Stimulated activated CD4-positive, alpha-beta T cell treated with anti-CD3 and anti-CD28 coated beads, Interleukin-12 subunit alpha, Interleukin-12 subunit beta, amount 100 ng/mL, for 24 hours (primary cell): Measurements from ENCODE around the gene ST3GAL4.
"Not testable (repeated sequence)": the region's sequence is repeated elsewhere in the genome, so short reads cannot be mapped to it uniquely, and the experiment has no call there.

ENCODE experiments used
- DNase-seq, 2 experiments: peaks; one replicate each; pipeline ENCODE4 v3.0.0-alpha.2; 2020; ENCODE audit warnings: low read depth in 2 of 2

Gene ST3GAL4

DNA sequence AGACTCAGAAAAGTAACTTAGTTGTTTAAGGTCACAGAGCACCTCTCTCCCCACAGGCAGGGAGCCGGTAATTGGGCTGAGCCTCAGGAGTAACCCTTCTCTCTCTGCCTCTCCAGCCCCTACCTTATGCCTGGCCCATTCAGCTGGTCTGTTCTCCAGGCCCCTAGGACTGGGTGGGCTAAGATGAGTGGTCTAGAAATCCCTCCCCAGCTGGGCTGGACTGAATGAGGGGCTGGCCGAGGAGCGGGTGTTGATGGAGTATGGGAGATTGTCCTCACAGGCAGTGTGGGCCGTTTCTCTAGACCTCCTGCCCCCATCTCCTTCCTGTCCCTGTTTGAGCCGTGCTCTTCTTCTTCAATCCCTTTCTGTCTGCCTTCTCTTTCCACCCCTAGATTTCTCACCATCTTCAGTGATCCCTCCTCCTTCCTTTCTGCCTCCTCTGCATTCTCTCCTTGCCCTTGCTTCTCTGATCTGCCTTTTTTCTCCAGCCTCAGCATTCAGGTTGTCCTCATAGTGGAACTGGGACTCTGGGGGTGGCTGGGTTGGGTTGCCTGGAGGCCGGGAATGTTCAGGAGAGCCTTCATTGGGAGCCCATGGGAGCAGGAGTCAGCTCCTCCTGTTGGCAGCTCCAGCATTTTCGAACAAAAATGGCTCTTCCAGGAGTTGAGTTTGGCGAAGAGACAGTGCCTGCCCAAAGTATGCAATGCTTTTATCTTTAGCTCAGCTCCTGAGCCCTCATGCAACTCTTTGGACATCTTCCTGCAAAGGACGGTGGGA is 7.6 kb downstream of the ST3GAL4 start:
- DNase-seq = no peak

DNA sequence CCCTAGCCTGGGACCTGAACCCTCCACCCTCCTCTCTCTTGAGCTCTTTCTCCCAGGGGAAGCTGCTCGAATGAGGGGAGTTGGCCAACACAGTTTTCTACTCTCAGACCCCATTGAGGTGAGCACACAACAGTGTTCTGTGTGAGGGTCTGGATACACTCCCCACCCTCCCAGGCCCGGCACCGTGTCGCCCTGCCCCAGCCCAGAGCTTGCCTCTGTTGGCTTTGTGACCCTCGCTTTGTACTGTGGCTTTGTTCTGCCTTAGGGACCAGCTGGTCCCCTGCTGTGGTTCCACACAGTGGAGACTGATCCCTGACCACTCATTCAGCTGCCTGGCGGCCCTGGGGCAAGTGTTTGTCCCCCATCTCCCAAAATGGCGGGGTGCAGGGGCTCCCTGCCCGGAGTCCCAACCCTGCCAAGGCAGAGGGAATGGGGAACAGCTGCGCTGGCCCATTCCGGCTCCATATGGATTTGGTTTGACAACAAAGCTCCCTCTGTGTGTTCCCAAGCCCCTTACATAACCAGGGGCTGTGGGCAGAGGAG is 8.3 kb downstream of the ST3GAL4 start:
- no peak for DNase-seq

DNA sequence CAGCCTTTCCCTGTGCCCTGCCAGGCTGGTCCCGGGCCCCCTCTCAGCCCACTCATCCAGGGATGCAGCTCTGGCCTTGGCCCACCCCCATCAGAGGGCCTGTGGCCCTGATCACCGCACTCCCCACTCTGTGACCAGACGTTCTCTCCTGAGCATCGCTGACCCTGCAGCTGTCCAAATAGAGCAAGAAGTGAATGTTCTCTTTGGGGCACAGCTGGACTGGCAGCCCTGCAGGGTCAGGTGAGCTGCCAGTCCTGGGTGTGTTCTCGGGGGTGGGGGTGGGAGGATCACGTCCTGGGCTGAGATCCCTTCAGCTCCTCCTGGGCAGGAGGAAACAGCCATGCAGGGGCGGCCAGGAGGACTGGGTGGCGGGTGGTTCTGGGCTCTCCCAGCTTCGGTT is 9.2 kb downstream of the ST3GAL4 start:
- not testable (repeated sequence) for DNase-seq

- DNase-seq = not testable (repeated sequence)
Observed at GRCh38 chr11:126365508-126365907, 10.0 kb downstream of the ST3GAL4 start.

- DNase-seq = no peak
Observed at GRCh38 chr11:126366064-126366822, 10.8 kb downstream of the ST3GAL4 start.

- DNase-seq = not testable (repeated sequence)
Observed at GRCh38 chr11:126366823-126367654, 11.6 kb downstream of the ST3GAL4 start.

DNA sequence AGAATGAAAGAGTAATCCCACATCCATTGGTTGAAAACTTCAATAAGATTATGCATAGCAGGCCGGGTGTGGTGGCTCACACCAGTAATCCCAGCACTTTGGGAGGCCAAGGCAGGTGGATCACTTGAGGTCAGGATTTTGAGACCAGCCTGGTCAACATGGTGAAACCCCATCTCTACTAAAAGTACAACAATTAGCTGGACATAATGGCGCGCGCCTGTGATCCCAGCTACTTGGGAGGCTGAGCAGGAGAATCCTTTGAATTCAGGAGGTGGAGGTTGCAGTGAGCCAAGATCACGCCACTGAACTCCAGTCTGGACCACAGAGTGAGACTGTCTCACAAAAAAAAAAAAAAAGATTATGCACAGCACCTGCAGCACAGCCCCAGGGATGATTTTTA is 12.3 kb downstream of the ST3GAL4 start:
- DNase-seq = not testable (repeated sequence)

- DNase-seq = not testable (repeated sequence)
Observed at GRCh38 chr11:126368336-126369119, 13.0 kb downstream of the ST3GAL4 start.

DNA sequence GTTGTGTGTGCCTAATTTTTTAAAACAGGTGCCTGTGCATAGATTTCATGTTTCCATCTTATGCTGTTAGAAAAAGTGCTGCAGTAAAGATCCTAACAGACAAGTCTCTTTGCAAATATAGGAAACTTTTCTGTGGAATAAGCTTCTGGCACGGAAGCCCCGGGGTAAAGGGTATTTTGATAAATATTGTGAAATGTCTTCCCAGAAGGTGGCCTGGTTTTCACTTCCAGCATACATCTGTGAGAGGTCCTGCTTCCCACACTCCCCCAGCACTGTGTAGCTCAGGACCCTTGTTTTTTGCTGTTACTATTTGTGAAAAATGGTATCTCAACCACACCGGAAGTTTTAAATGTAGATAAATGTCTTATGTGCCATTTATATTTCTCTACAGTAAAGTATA is 14.5 kb downstream of the ST3GAL4 start:
- no peak for DNase-seq

DNA sequence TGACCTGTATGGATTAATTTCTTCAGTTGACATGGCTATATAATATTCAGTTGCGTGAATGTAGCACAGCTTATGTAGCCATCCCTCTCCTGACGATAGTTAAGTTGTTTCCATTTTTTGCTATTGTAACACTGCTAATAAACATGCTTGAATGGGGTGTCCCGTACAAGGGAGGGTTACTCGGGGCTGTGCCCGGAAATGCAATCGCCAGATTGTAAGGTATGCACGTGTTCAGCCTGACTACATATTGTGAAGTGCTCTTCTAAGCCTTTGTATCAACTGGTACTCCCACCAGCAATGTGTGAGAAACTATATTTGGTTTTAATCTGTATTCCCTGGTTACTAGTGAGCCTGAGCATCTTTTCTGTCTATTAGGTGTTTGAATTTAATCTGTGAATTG is 16.1 kb downstream of the ST3GAL4 start:
- no peak for DNase-seq

GRCh38 chr11:126373389-126374066 is 18.0 kb downstream of the ST3GAL4 start:
- DNase-seq = not testable (repeated sequence)

DNA sequence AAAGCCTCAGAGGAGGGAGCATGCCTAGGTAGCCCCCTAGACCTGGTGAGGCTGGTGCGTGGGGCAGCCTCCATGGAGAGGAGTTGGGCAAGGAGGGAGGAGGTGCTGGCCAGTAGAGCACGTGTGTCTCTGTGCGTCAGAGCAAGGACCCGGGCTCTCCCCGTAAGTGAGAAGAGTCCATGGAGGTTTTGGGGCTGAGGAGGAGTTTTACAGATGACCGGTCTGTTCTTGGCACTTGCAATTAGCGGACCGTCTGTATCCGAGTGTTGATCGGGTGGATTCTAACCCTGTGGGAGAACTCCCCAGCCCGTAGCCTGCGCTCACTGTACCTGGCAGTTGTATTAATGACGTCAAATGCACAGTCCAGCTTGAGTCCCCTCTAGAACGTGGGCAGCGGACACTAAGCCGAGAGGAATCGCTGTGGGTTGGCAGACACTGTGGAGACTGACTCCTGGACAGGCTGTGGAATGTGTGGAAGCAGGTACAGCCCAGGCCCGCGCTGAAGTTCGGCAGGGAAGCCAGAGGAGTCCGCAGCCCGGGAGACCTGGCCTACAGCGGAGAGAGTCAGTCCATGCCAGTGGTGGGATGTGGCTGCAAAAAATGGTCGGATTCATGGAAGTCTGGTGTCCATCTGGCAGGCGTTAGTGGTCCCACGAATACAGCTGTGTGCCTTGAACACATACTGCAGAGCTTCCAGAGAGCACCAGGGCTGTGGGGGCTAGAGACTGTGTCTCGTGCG is 19.2 kb downstream of the ST3GAL4 start:
- DNase-seq = not testable (repeated sequence)

DNA sequence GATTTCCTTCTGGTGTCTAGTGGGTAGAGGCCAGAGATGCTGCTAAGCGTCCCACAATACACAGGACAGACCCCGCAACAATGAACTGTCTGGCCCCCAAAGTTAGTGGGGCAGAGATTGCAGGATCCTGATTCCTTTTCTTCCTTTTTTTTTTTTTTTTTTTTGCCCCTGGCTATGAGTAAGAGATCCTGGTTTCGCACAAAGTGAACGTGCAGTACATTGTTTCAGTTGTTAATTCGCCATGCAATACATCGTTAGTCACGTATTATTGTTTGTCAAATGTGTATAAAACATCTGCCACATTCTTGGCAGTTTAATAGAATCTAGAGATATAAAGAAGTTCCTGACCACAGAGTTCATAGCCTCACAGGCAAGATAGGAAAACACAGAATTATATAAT is 20.2 kb downstream of the ST3GAL4 start:
- no peak for DNase-seq

GRCh38 chr11:126378763-126379162 is 23.3 kb downstream of the ST3GAL4 start:
- DNase-seq = no peak

DNA sequence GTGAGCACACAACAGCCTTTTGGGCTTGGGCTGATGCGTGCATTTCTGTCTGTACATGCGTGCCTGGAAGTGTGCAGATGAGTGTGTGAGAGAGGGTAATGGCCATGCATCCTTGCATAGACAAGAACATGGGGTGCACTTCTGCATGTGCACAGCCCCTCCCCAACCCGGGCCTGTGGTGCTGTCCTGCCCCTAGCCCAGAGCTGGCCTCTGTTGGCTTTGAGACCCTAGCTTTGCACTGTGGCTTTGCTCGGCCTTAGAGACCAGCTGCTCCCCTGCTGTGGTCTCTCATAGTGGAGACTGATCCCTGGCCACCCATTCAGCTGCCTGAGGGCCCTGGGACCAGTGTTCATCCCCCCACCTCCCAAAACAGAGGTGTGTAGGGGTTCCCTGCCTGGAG is 25.4 kb downstream of the ST3GAL4 start:
- no peak for DNase-seq

DNA sequence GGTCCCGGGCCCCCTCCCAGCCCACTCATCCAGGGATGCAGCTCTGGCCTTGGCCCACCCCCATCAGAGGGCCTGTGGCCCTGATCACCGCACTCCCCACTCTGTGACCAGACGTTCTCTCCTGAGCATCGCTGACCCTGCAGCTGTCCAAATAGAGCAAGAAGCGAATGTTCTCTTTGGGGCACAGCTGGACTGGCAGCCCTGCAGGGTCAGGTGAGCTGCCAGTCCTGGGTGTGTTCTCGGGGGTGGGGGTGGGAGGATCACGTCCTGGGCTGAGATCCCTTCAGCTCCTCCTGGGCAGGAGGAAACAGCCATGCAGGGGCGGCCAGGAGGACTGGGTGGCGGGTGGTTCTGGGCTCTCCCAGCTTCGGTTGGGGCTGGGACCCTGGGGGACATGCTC is 26.5 kb downstream of the ST3GAL4 start:
- DNase-seq = not testable (repeated sequence)

DNA sequence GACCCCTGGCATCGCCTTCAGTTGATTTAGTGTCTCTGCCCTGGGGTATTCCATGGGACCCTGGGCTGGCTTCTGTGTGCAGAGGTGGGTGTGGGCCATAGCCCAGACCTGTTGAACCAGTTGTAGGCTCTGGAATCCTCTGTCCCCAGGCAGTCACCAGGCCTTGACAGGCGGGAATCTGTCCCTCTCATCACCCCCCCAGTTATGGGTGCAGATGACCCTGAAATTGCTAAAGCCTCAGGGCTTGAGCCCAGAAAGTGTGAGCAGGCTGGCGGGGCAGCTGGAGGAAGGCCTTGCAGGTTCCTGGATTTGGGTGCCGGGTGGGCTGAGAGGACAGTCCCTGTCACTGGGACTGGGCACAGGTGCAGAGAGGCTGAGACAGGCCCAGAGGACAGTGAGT is 27.2 kb downstream of the ST3GAL4 start:
- DNase-seq = not testable (repeated sequence)

DNA sequence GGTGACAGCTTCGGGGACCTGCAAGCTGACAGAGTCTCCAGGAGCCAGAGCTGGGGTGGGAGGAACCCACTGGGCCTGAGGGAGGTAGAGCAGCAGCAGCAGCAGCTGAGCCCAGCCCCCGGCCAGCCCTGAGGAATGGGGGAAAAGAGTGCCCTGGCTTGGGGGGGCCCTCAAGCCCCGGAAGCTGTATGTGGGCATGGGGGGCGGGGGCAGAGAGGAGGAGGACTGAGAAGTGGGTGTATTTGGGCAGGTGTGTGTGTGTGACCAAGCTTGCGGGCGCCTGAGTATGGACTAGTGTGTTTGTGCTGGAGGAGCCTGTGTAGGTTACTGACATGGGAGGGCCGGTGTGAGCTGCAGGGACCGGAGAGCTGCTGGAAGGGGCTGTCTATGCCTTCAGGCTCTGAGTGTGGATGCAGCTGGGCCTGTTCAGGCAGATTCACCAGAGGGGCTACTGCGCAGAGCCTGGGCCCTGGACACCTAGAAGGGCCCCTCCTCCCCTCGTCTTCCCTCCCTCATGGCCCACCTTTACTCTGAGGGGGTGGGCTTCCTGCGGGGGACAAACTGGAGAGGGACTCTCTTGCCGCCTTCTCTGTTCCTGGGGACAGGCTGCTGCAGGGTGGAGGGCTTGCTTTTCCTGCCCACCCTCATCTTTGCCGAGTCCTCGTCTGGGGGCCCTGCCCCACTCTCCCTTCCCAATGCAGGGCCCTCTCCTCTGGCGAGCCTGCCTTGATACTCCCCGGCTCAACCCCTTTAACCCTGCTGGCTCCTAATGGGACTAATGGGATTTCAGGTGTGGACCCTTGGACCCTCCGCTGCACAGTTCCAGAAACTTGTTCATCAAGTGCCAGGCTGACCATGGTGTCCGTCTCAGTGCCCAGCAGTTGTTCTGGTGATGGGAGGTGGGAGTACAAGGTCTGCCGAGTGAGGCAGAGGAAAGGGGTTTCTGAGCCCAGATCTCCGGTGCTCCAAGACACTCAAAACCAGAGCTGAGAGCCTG is 28.2 kb downstream of the ST3GAL4 start:
- no peak for DNase-seq
